HG02759 (cell line): ENCODE measurements around the gene HINT1.
"Not testable (repeated sequence)": the region's sequence is repeated elsewhere in the genome, so short reads cannot be mapped to it uniquely, and the experiment has no call there.

Experiments
- ATAC-seq: cut with Tn5 transposase; IDR thresholded peaks from one replicate; pipeline ENCODE4 v1.9.1; 2021; ENCODE audit warnings: mild to moderate bottlenecking, moderate library complexity; ENCODE audit not compliant: unreplicated experiment

HINT1 gene

GRCh38 chr5:131165119-131165727 lies at the start of gene HINT1:
Gene HINT1 (minus strand): TSS chr5:131165256. CDS start chr5:131165205, 51 bp downstream.
- peak; percentile 85 for ATAC-seq

- ATAC-seq = no peak
Measured at GRCh38 chr5:131214609-131215227, 49.7 kb upstream of the HINT1 start.

GRCh38 chr5:131212471-131213021 lies 47.5 kb upstream of the HINT1 start:
- ATAC-seq = peak; percentile 34

- ATAC-seq = no peak
Measured at GRCh38 chr5:131211669-131212068, 46.6 kb upstream of the HINT1 start.

GRCh38 chr5:131210151-131210510 lies 45.1 kb upstream of the HINT1 start:
- no peak for ATAC-seq

GRCh38 chr5:131209506-131210150 lies 44.6 kb upstream of the HINT1 start:
- peak; percentile 77 for ATAC-seq

- no peak for ATAC-seq
Measured at GRCh38 chr5:131209175-131209505, 44.1 kb upstream of the HINT1 start.

- ATAC-seq = no peak
Measured at GRCh38 chr5:131206772-131207171, 41.7 kb upstream of the HINT1 start.

- ATAC-seq = no peak
Measured at GRCh38 chr5:131206061-131206460, 41.0 kb upstream of the HINT1 start.

GRCh38 chr5:131204964-131205363 lies 39.9 kb upstream of the HINT1 start:
- ATAC-seq = no peak

- no peak for ATAC-seq
Measured at GRCh38 chr5:131200560-131200959, 35.5 kb upstream of the HINT1 start.

GRCh38 chr5:131198625-131199024 lies 33.6 kb upstream of the HINT1 start:
- ATAC-seq = no peak

- no peak for ATAC-seq
Measured at GRCh38 chr5:131196331-131196730, 31.3 kb upstream of the HINT1 start.

GRCh38 chr5:131195696-131196095 lies 30.6 kb upstream of the HINT1 start:
- ATAC-seq = no peak

GRCh38 chr5:131194725-131195124 lies 29.7 kb upstream of the HINT1 start:
- no peak for ATAC-seq

- ATAC-seq = not testable (repeated sequence)
Measured at GRCh38 chr5:131193897-131194296, 28.8 kb upstream of the HINT1 start.

GRCh38 chr5:131193106-131193505 lies 28.1 kb upstream of the HINT1 start:
- no peak for ATAC-seq

- no peak for ATAC-seq
Measured at GRCh38 chr5:131186561-131187256, 21.7 kb upstream of the HINT1 start.

- no peak for ATAC-seq
Measured at GRCh38 chr5:131185523-131186104, 20.6 kb upstream of the HINT1 start.

- no peak for ATAC-seq
Measured at GRCh38 chr5:131182839-131183238, 17.8 kb upstream of the HINT1 start.

GRCh38 chr5:131180407-131180806 lies 15.4 kb upstream of the HINT1 start:
- ATAC-seq = no peak
